Loucy (cell line): ENCODE data around the gene DEPDC5.
A peak's percentile ranks its signal among the peaks of the same experiment; 100 is the strongest.

ENCODE experiments used
- H2AFZ ChIP-seq: fragments of 200-600 bp; sonication (generic); 2 replicates; pipeline ENCODE4 v1.6.0; 2016; ENCODE audit warnings: antibody characterized with exemption, mild to moderate bottlenecking, low read length, moderate library complexity
- H3F3A ChIP-seq: fragments of 200-600 bp; 2 replicates; pipeline ENCODE4 v1.6.0; 2016; ENCODE audit warnings: antibody characterized with exemption, low read depth, mild to moderate bottlenecking
- H3K27me3 ChIP-seq: fragments of 200-600 bp; sonication (generic); 2 replicates; pipeline ENCODE4 v1.6.1; 2014; ENCODE audit warnings: low read length, mild to moderate bottlenecking; ENCODE audit not compliant: insufficient read depth, poor library complexity, severe bottlenecking
- H3K36me3 ChIP-seq: fragments of 200-600 bp; sonication (generic); 2 replicates; pipeline ENCODE4 v1.6.1; 2016; ENCODE audit warnings: low read length; ENCODE audit not compliant: insufficient read depth
- H3K4me1 ChIP-seq: fragments of 200-600 bp; sonication (generic); 2 replicates; pipeline ENCODE4 v1.5.1; 2014; ENCODE audit warnings: low read length, mild to moderate bottlenecking; ENCODE audit not compliant: insufficient read depth, poor library complexity, severe bottlenecking
- H3K4me2 ChIP-seq: fragments of 200-600 bp; sonication (generic); 2 replicates; pipeline ENCODE4 v1.6.0; 2014; ENCODE audit warnings: antibody characterized with exemption, low read length, low read depth, mild to moderate bottlenecking; ENCODE audit not compliant: poor library complexity, severe bottlenecking
- H3K4me3 ChIP-seq: fragments of 200-600 bp; sonication (generic); 2 replicates; pipeline ENCODE4 v1.5.1; 2014; ENCODE audit warnings: low read length, mild to moderate bottlenecking, mixed read lengths; ENCODE audit not compliant: poor library complexity, severe bottlenecking
- H3K79me2 ChIP-seq: fragments of 200-600 bp; sonication (generic); 2 replicates; pipeline ENCODE4 v1.6.1; 2014; ENCODE audit warnings: low read length; ENCODE audit not compliant: insufficient read depth
- H3K9ac ChIP-seq: fragments of 200-600 bp; sonication (generic); 2 replicates; pipeline ENCODE4 v1.6.0; 2014; ENCODE audit warnings: mild to moderate bottlenecking, low read depth, low read length, moderate library complexity; ENCODE audit not compliant: poor library complexity, severe bottlenecking
- H3K9me2 ChIP-seq: fragments of 200-600 bp; sonication (generic); replicated peaks from 2 replicates; pipeline ENCODE4 v1.6.1; 2016; ENCODE audit warnings: low read depth, low read length, mixed read lengths
- H3K9me3 ChIP-seq: fragments of 200-600 bp; sonication (generic); 2 replicates; pipeline ENCODE4 v1.6.1; 2014; ENCODE audit warnings: mild to moderate bottlenecking, antibody characterized with exemption, low read length, low read depth; ENCODE audit not compliant: insufficient read depth
- H4K20me1 ChIP-seq: fragments of 200-600 bp; sonication (generic); 2 replicates; pipeline ENCODE4 v1.6.0; 2014; ENCODE audit warnings: antibody characterized with exemption, low read length, mild to moderate bottlenecking; ENCODE audit not compliant: insufficient read depth, poor library complexity, severe bottlenecking
- CTCF ChIP-seq: fragments of 200-600 bp; sonication (generic); conservative IDR thresholded peaks from 2 replicates; pipeline ENCODE4 v1.5.1; 2014; ENCODE audit warnings: mild to moderate bottlenecking, antibody characterized with exemption, low read length
- EZH2phosphoT487 ChIP-seq: fragments of 200-600 bp; IDR thresholded peaks from 2 replicates; pipeline ENCODE4 v1.6.1; 2018; ENCODE audit warnings: antibody characterized with exemption, mild to moderate bottlenecking, moderate library complexity, borderline replicate concordance

The DEPDC5 gene

GRCh38 chr22:31750365-31751284 is 3.2 kb upstream of the DEPDC5 start:
- Histone ChIP-seq H2AFZ (peak overlapping the region; percentile 86), H3K4me2 (peak overlapping the region; percentile 81), H3K79me2 (peaks cover 52% of the 10 kb centered on the region), H3K4me3 (peak overlapping the region; percentile 77), H3K9me3 (no peaks in the 10 kb centered on the region), H3K9ac (peak overlapping the region; percentile 89), H3K4me1 (peaks cover 53% of the 10 kb centered on the region), H3K36me3 (no peaks in the 10 kb centered on the region), H4K20me1 (peaks cover 21% of the 10 kb centered on the region), H3K27me3 (no peaks in the 10 kb centered on the region), H3F3A (no peaks in the 10 kb centered on the region; the same call in 1 of the 2 replicates), H3K9me2 (no peaks in the 10 kb centered on the region)
- TF ChIP-seq EZH2phosphoT487 (no peak), CTCF (no peak)

GRCh38 chr22:31752096-31752847 is 1.5 kb upstream of the DEPDC5 start:
- Histone ChIP-seq H3K27me3 (no peaks in the 10 kb centered on the region), H3K79me2 (peaks cover 48% of the 10 kb centered on the region), H3K9ac (peak overlapping the region; percentile 92), H4K20me1 (peaks cover 12% of the 10 kb centered on the region), H3K4me2 (peak overlapping the region; percentile 87), H3K9me2 (no peaks in the 10 kb centered on the region), H3K4me1 (peaks cover 61% of the 10 kb centered on the region), H3F3A (no peaks in the 10 kb centered on the region; the same call in 1 of the 2 replicates), H3K4me3 (peak overlapping the region; percentile 80), H2AFZ (no peak overlapping the region), H3K9me3 (no peaks in the 10 kb centered on the region), H3K36me3 (no peaks in the 10 kb centered on the region)
- no peak for TF ChIP-seq CTCF

GRCh38 chr22:31753005-31753633 is 700 bp upstream of the DEPDC5 start:
- Histone ChIP-seq H3K9me2 (no peaks in the 10 kb centered on the region), H3K4me2 (peak overlapping the region; percentile 87), H3K79me2 (peaks cover 39% of the 10 kb centered on the region), H3K9ac (peak overlapping the region; percentile 92), H3K27me3 (no peaks in the 10 kb centered on the region), H4K20me1 (peaks cover 7% of the 10 kb centered on the region), H3K4me1 (peaks cover 55% of the 10 kb centered on the region), H3K4me3 (peak overlapping the region; percentile 80), H3K9me3 (no peaks in the 10 kb centered on the region), H3F3A (no peaks in the 10 kb centered on the region; the same call in 1 of the 2 replicates), H2AFZ (peak overlapping the region; percentile 11; the same call in 1 of the 2 replicates), H3K36me3 (no peaks in the 10 kb centered on the region)
- TF ChIP-seq EZH2phosphoT487 (no peak), CTCF (no peak)
